Astrocyte (in vitro differentiated cells and primary cell): ENCODE data around the gene DNAJC11.

Source experiments
- CTCF ChIP-seq: IDR thresholded peaks from 2 replicates; pipeline ENCODE4 v1.5.1; 2011; ENCODE audit warnings: low read depth, mild to moderate bottlenecking, inconsistent platforms, low read length, moderate library complexity; ENCODE audit not compliant: insufficient read depth
- EZH2 ChIP-seq: IDR thresholded peaks from 2 replicates; pipeline ENCODE4 v1.6.1; 2012; ENCODE audit warnings: mild to moderate bottlenecking, low read length, inconsistent platforms; ENCODE audit not compliant: insufficient read depth

GRCh38 chr1:6622396-6623152 lies 79.0 kb downstream of the DNAJC11 start:
- no peak for TF ChIP-seq CTCF
- no peak for TF ChIP-seq EZH2
